ENCODE measurements around the gene MAT1A. TPM values are rescaled to one million over a fixed set of nuclear protein-coding genes. Genes with fewer than 3 reads are reported as not detected.

MAT1A gene
- total and polyA plus RNA-seq, 2 of the 13 experiments (the other 11 are each of a cell fraction or from before 2014, with no cell fraction given), result 57.1 to 76.9 TPM

DNA sequence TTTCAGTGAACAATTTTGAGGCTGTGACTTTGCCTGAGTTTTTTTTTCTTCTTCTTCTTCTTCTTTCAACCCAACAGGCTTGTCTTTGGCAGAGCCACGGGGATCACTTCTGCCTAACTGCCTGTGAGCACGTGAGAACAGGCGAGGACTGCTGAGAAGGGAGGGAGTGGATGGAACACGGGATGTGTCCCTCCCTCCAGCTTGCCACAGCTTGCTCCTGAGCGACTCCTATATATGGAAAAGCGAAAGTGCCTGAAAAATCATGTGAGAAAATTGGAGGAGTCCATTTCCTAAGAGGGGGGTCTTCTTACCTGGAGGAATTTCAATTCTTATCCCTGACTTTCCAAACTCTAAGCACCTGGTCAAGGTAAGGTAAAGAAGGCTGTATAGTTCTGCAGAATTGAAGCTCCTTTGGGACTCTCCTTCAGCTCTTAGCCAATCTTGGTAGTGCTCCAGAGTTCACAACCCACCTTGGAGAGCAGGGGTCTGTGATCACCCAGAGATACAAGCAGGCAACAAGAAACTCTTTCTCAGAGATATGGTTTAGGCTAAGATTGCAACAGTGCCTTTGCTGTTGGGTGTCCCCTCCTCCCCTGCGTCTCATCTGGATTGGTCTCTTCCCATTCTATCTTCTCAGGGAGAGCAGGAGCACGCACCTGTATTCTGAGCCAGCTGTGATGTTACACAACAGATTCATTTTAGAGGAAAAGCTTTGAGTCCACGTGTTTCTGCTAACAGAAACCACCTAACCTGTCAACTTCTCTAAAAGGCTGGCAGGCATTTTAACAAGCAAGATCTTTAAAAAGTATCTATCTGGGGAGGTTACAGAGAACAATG, at the start of gene MAT1A (continued):
- TF ChIP-seq, protein P1, sequence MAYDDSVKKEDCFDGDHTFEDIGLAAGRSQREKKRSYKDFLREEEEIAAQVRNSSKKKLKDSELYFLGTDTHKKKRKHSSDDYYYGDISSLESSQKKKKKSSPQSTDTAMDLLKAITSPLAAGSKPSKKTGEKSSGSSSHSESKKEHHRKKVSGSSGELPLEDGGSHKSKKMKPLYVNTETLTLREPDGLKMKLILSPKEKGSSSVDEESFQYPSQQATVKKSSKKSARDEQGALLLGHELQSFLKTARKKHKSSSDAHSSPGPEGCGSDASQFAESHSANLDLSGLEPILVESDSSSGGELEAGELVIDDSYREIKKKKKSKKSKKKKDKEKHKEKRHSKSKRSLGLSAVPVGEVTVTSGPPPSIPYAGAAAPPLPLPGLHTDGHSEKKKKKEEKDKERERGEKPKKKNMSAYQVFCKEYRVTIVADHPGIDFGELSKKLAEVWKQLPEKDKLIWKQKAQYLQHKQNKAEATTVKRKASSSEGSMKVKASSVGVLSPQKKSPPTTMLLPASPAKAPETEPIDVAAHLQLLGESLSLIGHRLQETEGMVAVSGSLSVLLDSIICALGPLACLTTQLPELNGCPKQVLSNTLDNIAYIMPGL (CRISPR knock-in tag; IDR thresholded peaks at IDR 0.05; ENCODE audit: borderline replicate concordance in 1 of 2, low read depth in 1 of 2), result peak in 1 of 2 experiments; percentile 45; a peak in 1 of 4 replicates
- TF ChIP-seq SOX13 (IDR thresholded peaks at IDR 0.05) (no peak), SOX13 (CRISPR knock-in tag; conservative IDR thresholded peaks at IDR 0.05 in 1 of 2, IDR thresholded peaks at IDR 0.05 in 1 of 2) (peak in 1 of 2 experiments; percentile 61; a peak in 1 of 4 replicates), ZNF234 (CRISPR knock-in tag; conservative IDR thresholded peaks at IDR 0.05) (no peak), HOXA9 (CRISPR knock-in tag; IDR thresholded peaks at IDR 0.05; ENCODE audit: borderline replicate concordance) (no peak), MIER2 (CRISPR knock-in tag; IDR thresholded peaks at IDR 0.05) (0 out of 2 replicates have a peak, but pooled peaks have one; percentile 19), NR2F6 (IDR thresholded peaks at IDR 0.05) (no peak), NR2F6 (CRISPR knock-in tag; IDR thresholded peaks at IDR 0.05) (peak; percentile 42; the same call in 1 of the 2 replicates), ZNF3 (CRISPR knock-in tag; IDR thresholded peaks at IDR 0.05) (no peak), PHF5A (CRISPR knock-in tag; IDR thresholded peaks at IDR 0.05; ENCODE audit: low read depth, unreplicated experiment) (no peak), KDM1A (CRISPR knock-in tag; IDR thresholded peaks at IDR 0.05) (no peak), ARNT (IDR thresholded peaks at IDR 0.05) (no peak), ZNF749 (CRISPR knock-in tag; IDR thresholded peaks at IDR 0.05; ENCODE audit: borderline replicate concordance) (no peak), HES4 (CRISPR knock-in tag; IDR thresholded peaks at IDR 0.05; ENCODE audit: borderline replicate concordance) (no peak), ZNF207 (IDR thresholded peaks at IDR 0.05; ENCODE audit: borderline replicate concordance) (no peak), ZNF484 (CRISPR knock-in tag; IDR thresholded peaks at IDR 0.05; ENCODE audit: borderline replicate concordance, low read depth) (no peak), DNMT1 (CRISPR knock-in tag; IDR thresholded peaks at IDR 0.05) (no peak), SOX5 (CRISPR knock-in tag; IDR thresholded peaks at IDR 0.05; ENCODE audit: borderline replicate concordance) (peak; percentile 31; the same call in 1 of the 2 replicates), ZC3H13 (CRISPR knock-in tag; IDR thresholded peaks at IDR 0.05) (no peak)
- TF ChIP-seq, protein P2, sequence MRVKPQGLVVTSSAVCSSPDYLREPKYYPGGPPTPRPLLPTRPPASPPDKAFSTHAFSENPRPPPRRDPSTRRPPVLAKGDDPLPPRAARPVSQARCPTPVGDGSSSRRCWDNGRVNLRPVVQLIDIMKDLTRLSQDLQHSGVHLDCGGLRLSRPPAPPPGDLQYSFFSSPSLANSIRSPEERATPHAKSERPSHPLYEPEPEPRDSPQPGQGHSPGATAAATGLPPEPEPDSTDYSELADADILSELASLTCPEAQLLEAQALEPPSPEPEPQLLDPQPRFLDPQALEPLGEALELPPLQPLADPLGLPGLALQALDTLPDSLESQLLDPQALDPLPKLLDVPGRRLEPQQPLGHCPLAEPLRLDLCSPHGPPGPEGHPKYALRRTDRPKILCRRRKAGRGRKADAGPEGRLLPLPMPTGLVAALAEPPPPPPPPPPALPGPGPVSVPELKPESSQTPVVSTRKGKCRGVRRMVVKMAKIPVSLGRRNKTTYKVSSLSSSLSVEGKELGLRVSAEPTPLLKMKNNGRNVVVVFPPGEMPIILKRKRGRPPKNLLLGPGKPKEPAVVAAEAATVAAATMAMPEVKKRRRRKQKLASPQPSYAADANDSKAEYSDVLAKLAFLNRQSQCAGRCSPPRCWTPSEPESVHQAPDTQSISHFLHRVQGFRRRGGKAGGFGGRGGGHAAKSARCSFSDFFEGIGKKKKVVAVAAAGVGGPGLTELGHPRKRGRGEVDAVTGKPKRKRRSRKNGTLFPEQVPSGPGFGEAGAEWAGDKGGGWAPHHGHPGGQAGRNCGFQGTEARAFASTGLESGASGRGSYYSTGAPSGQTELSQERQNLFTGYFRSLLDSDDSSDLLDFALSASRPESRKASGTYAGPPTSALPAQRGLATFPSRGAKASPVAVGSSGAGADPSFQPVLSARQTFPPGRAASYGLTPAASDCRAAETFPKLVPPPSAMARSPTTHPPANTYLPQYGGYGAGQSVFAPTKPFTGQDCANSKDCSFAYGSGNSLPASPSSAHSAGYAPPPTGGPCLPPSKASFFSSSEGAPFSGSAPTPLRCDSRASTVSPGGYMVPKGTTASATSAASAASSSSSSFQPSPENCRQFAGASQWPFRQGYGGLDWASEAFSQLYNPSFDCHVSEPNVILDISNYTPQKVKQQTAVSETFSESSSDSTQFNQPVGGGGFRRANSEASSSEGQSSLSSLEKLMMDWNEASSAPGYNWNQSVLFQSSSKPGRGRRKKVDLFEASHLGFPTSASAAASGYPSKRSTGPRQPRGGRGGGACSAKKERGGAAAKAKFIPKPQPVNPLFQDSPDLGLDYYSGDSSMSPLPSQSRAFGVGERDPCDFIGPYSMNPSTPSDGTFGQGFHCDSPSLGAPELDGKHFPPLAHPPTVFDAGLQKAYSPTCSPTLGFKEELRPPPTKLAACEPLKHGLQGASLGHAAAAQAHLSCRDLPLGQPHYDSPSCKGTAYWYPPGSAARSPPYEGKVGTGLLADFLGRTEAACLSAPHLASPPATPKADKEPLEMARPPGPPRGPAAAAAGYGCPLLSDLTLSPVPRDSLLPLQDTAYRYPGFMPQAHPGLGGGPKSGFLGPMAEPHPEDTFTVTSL (CRISPR knock-in tag; IDR thresholded peaks at IDR 0.05; ENCODE audit: borderline replicate concordance), result no peak

All from HepG2 (cell line).